Vagina (tissue), 2 donors: ENCODE measurements around the gene TAF10. TPM values are rescaled to one million over a fixed set of nuclear protein-coding genes. Genes with fewer than 3 reads are reported as not detected.
A peak's percentile ranks its signal among the peaks of the same experiment; 100 is the strongest.

ENCODE experiments used
- DNase-seq, 2 donors: peaks; one replicate each; pipeline ENCODE4 v3.0.0-alpha.2; 2017; ENCODE audit errors: extremely low spot score in 2 of 2
- H3K27ac ChIP-seq: fragments of 200-600 bp; sonication (generic); one replicate; pipeline ENCODE4 v1.5.1; 2019
- H3K27me3 ChIP-seq: fragments of 200-600 bp; sonication (generic); one replicate; pipeline ENCODE4 v1.5.1; 2019
- H3K36me3 ChIP-seq, 2 donors: fragments of 200-600 bp; sonication (generic); one replicate each; pipeline ENCODE4 v1.5.1; 2017 to 2019
- H3K4me1 ChIP-seq: fragments of 200-600 bp; sonication (generic); one replicate; pipeline ENCODE4 v1.5.1; 2019
- H3K4me3 ChIP-seq, 2 donors: fragments of 200-600 bp; sonication (generic); 1 replicate in 1 of 2; 2 replicates in 1 of 2; pipeline ENCODE4 v1.5.1; 2016 to 2019
- H3K9me3 ChIP-seq: fragments of 200-600 bp; sonication (generic); one replicate; pipeline ENCODE4 v1.5.1; 2019
- POLR2A ChIP-seq, 2 donors: fragments of 450-650 bp; IDR thresholded peaks; one replicate each; pipeline ENCODE4 v1.6.1; 2017; ENCODE audit warnings: antibody characterized with exemption in 2 of 2, mild to moderate bottlenecking in 2 of 2, moderate library complexity in 2 of 2
- POLR2AphosphoS5 ChIP-seq, 2 donors: sonication (generic); formaldehyde crosslinking; IDR thresholded peaks; one replicate each; pipeline ENCODE4 v1.9.0; 2017; ENCODE audit warnings: antibody characterized with exemption in 2 of 2, mild to moderate bottlenecking in 2 of 2, low read depth in 1 of 2; ENCODE audit not compliant: insufficient read depth in 1 of 2
- intact Hi-C: fragments of 100-400 bp; cut with DNase I; formaldehyde crosslinking; loops from one replicate; pipeline ENCODE4 v1.15.1; 2023
- total RNA-seq: library from RNA; depleted of rRNA; stranded (reverse); fragments of >200 nt; gene quantifications from one replicate; pipeline ENCODE4 v1.2.3, GENCODE V29; 2016
- TF ChIP-seq, protein P1 (sequence below), 3 experiments: fragments of 450-650 bp in 2 of 3; fragments of 200-600 bp in 1 of 3; sonication (generic) in 1 of 3; IDR thresholded peaks; one replicate each; pipeline ENCODE4 v1.5.1; 2017 to 2019; ENCODE audit warnings: antibody characterized with exemption in 3 of 3, mild to moderate bottlenecking in 2 of 3, moderate library complexity in 2 of 3

TAF10 gene
- total RNA-seq, 1 donor from 2014 or later, result 48.1 TPM

GRCh38 chr11:6608011-6608410 lies 4.0 kb downstream of the TAF10 start:
- H3K4me1 ChIP-seq, result peaks cover 55% of the 10 kb centered on the region
- peak in 1 of 2 donors; percentile 83 for DNase-seq
- H3K36me3 ChIP-seq, result peaks cover 0 to 32% of the 10 kb centered on the region in 2 donors
- intact Hi-C loops, result loop anchor here (10.0 kb wide), 1 partner anchor 47 kb away; the partner anchor contains the start of gene DCHS1
- no peak overlapping the region for H3K4me3 ChIP-seq
- H3K9me3 ChIP-seq, result no peaks in the 10 kb centered on the region
- no peak for TF ChIP-seq POLR2AphosphoS5 (IDR thresholded peaks at IDR 0.05; ENCODE audit: insufficient read depth in 1 of 2, low read depth in 1 of 2)
- no peak for TF ChIP-seq POLR2A (IDR thresholded peaks at IDR 0.05)
- TF ChIP-seq, protein P1, sequence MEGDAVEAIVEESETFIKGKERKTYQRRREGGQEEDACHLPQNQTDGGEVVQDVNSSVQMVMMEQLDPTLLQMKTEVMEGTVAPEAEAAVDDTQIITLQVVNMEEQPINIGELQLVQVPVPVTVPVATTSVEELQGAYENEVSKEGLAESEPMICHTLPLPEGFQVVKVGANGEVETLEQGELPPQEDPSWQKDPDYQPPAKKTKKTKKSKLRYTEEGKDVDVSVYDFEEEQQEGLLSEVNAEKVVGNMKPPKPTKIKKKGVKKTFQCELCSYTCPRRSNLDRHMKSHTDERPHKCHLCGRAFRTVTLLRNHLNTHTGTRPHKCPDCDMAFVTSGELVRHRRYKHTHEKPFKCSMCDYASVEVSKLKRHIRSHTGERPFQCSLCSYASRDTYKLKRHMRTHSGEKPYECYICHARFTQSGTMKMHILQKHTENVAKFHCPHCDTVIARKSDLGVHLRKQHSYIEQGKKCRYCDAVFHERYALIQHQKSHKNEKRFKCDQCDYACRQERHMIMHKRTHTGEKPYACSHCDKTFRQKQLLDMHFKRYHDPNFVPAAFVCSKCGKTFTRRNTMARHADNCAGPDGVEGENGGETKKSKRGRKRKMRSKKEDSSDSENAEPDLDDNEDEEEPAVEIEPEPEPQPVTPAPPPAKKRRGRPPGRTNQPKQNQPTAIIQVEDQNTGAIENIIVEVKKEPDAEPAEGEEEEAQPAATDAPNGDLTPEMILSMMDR (IDR thresholded peaks at IDR 0.05), result no peak
- H3K27ac ChIP-seq, result peak overlapping the region; percentile 87
- H3K27me3 ChIP-seq, result no peaks in the 10 kb centered on the region

GRCh38 chr11:6607190-6607795 lies 4.7 kb downstream of the TAF10 start:
- H3K27me3 ChIP-seq, result no peaks in the 10 kb centered on the region
- peaks cover 56% of the 10 kb centered on the region for H3K4me1 ChIP-seq
- peaks cover 0 to 32% of the 10 kb centered on the region in 2 donors for H3K36me3 ChIP-seq
- peak overlapping the region in 1 of 2 donors; percentile 31 for H3K4me3 ChIP-seq
- TF ChIP-seq POLR2A (IDR thresholded peaks at IDR 0.05), result no peak
- H3K9me3 ChIP-seq, result no peaks in the 10 kb centered on the region
- DNase-seq, result peak in 1 of 2 donors; percentile 16
- peak overlapping the region; percentile 87 for H3K27ac ChIP-seq
- intact Hi-C loops, result loop anchor here (10.0 kb wide), 1 partner anchor 48 kb away; the partner anchor contains the start of gene DCHS1

DNA sequence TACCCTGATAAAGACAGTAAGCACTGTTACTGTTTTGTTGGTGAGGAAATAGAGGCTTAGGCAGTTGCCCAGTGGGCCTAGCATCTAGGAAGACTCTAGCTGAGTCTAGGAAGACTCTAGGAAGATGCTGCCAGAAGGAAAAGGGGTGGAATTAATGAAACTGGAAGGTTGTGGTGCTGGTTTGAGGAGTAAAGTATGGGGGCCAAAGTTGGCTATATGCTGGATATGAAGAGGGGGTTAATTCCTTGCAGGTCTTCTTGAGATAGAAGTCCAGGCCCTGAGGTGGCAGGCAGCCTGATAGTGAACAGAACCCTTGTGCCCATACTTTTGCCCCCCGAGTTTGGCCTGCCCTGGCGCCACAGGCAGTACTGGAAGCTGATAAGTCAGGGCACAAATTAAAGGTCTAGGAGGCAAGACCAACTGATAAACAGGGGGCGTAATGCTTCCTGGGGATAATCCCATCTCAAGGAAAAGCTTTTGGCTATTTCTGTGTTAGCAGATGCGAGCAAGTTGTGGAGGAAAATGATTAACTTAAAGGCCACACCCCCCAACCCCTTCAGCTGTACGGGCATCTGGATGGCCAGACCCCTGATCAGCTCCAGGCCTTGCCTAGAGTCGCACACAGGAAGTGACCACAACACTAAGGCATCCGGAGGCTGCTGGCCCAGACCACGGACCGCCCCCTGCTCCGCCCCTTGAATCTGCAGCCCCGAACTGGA lies 5.4 kb downstream of the TAF10 start:
- H3K4me1 ChIP-seq, result peaks cover 62% of the 10 kb centered on the region
- H3K4me3 ChIP-seq, result peak overlapping the region; percentile 31 to 35

GRCh38 chr11:6604790-6605189 lies 7.2 kb downstream of the TAF10 start:
- peak overlapping the region; percentile 87 for H3K27ac ChIP-seq
- H3K27me3 ChIP-seq, result no peaks in the 10 kb centered on the region
- H3K4me3 ChIP-seq, result peak overlapping the region; percentile 62 to 85
- H3K9me3 ChIP-seq, result no peaks in the 10 kb centered on the region
- DNase-seq, result peak in 1 of 2 donors; percentile 16
- H3K36me3 ChIP-seq, result peaks cover 0 to 38% of the 10 kb centered on the region in 2 donors
- intact Hi-C loops, result loop anchor here (5.0 to 10.0 kb wide), 2 partner anchors 50 to 78 kb away; partner anchors contain the start of genes DCHS1 and MRPL17
- TF ChIP-seq POLR2A (IDR thresholded peaks at IDR 0.05) (no peak), POLR2AphosphoS5 (IDR thresholded peaks at IDR 0.05; ENCODE audit: insufficient read depth in 1 of 2, low read depth in 1 of 2) (no peak)
- TF ChIP-seq, protein P1 (IDR thresholded peaks at IDR 0.05), result no peak
- peaks cover 61% of the 10 kb centered on the region for H3K4me1 ChIP-seq

More for the DNA sequence above, 5.4 kb downstream of the TAF10 start:
- intact Hi-C loops, result loop anchor here (10.0 kb wide), 1 partner anchor 48 kb away; the partner anchor contains the start of gene DCHS1
- H3K9me3 ChIP-seq, result no peaks in the 10 kb centered on the region
- H3K36me3 ChIP-seq, result peaks cover 0 to 32% of the 10 kb centered on the region in 2 donors
- H3K27ac ChIP-seq, result peak overlapping the region; percentile 87
- peak in 1 of 2 donors; percentile 95 for DNase-seq
- H3K27me3 ChIP-seq, result no peaks in the 10 kb centered on the region
- TF ChIP-seq POLR2AphosphoS5 (IDR thresholded peaks at IDR 0.05; ENCODE audit: insufficient read depth in 1 of 2, low read depth in 1 of 2) (peak; percentile 94 to 95), POLR2A (IDR thresholded peaks at IDR 0.05) (peak in 1 of 2 donors; percentile 78)
- TF ChIP-seq, protein P1 (IDR thresholded peaks at IDR 0.05), result no peak

- intact Hi-C loops, result loop anchor here (5.0 to 10.0 kb wide), 2 partner anchors 51 to 78 kb away; partner anchors contain the start of genes DCHS1 and MRPL17
- no peak for TF ChIP-seq POLR2A (IDR thresholded peaks at IDR 0.05)
- peak in 1 of 2 donors; percentile 66 for TF ChIP-seq POLR2AphosphoS5 (IDR thresholded peaks at IDR 0.05; ENCODE audit: insufficient read depth in 1 of 2, low read depth in 1 of 2)
- TF ChIP-seq, protein P1 (IDR thresholded peaks at IDR 0.05), result peak in 1 of 3 experiments; percentile 7
- H3K27me3 ChIP-seq, result no peaks in the 10 kb centered on the region
Observed at GRCh38 chr11:6604081-6604626, 7.9 kb downstream of the TAF10 start.

More at GRCh38 chr11:6604081-6604626, 7.9 kb downstream of the TAF10 start:
- Histone ChIP-seq H3K9me3 (no peaks in the 10 kb centered on the region), H3K4me1 (peaks cover 61% of the 10 kb centered on the region), H3K36me3 (peaks cover 0 to 38% of the 10 kb centered on the region in 2 donors), H3K27ac (peak overlapping the region; percentile 87), H3K4me3 (peak overlapping the region; percentile 62 to 85)
- DNase-seq, result peak in 1 of 2 donors; percentile 91
